PC-3 (cell line): Measurements from ENCODE around the gene PYROXD2. TPM values are rescaled to one million over a fixed set of nuclear protein-coding genes. Genes with fewer than 3 reads are reported as not detected.

Experiments
- ATAC-seq: fragments of 200-7000 bp; cut with Tn5 transposase; 2 replicates; pipeline ENCODE4 v1.9.1; 2020; ENCODE audit warnings: mild to moderate bottlenecking, moderate library complexity
- BruUV-seq: library from RNA; stranded (reverse); fragments of 400-500 nt; replicated peaks from 2 replicates; lab custom pipeline; 2021; lab: Mats Ljungman, UMichigan
- CTCF ChIA-PET: fragments of 300-600 bp; sonication (Branson Sonifier 250); formaldehyde crosslinking; loops from one replicate; lab custom pipeline; 2022; ENCODE audit warnings: antibody characterized with exemption; lab: Charles Lee
- POLR2A ChIA-PET: fragments of 300-600 bp; sonication (Branson Sonifier 250); formaldehyde crosslinking; loops from one replicate; lab custom pipeline; 2022; ENCODE audit warnings: antibody characterized with exemption; ENCODE audit not compliant: unreplicated experiment; lab: Charles Lee
- DNase-seq: peaks from one replicate; pipeline ENCODE4 v3.0.0-alpha.2; 2015
- H2AFZ ChIP-seq: fragments of 300-600 bp; sonication (generic); 2 replicates; pipeline ENCODE4 v1.6.0; 2016; ENCODE audit warnings: antibody characterized with exemption, low read length
- H3F3A ChIP-seq: fragments of 300-600 bp; sonication (generic); one replicate; pipeline ENCODE4 v1.6.0; 2017; ENCODE audit warnings: antibody characterized with exemption, low read length, control low read depth, mild to moderate bottlenecking; ENCODE audit not compliant: unreplicated experiment
- H3K27ac ChIP-seq: fragments of 300-600 bp; sonication (generic); 2 replicates; pipeline ENCODE4 v1.5.1; 2016; ENCODE audit warnings: mild to moderate bottlenecking, low read length
- H3K27me3 ChIP-seq: fragments of 300-600 bp; sonication (generic); 2 replicates; pipeline ENCODE4 v1.6.1; 2016; ENCODE audit warnings: low read length, mixed read lengths
- H3K36me3 ChIP-seq: fragments of 300-600 bp; sonication (generic); 2 replicates; pipeline ENCODE4 v1.6.1; 2016; ENCODE audit warnings: low read depth, mixed run types, low read length, mixed read lengths
- H3K4me1 ChIP-seq: fragments of 300-600 bp; sonication (generic); 2 replicates; pipeline ENCODE4 v1.5.1; 2016; ENCODE audit warnings: low read length; ENCODE audit not compliant: insufficient read depth
- H3K4me2 ChIP-seq: fragments of 300-600 bp; sonication (generic); 2 replicates; pipeline ENCODE4 v1.6.0; 2016; ENCODE audit warnings: low read length
- H3K4me3 ChIP-seq: fragments of 300-600 bp; sonication (generic); 2 replicates; pipeline ENCODE4 v1.5.1; 2016; ENCODE audit warnings: mild to moderate bottlenecking, low read length, mixed read lengths
- H3K79me2 ChIP-seq: fragments of 300-600 bp; sonication (generic); 2 replicates; pipeline ENCODE4 v1.6.1; 2017; ENCODE audit warnings: low read length, mixed read lengths
- H3K9ac ChIP-seq: fragments of 300-600 bp; sonication (generic); 2 replicates; pipeline ENCODE4 v1.6.0; 2016; ENCODE audit warnings: mild to moderate bottlenecking, low read length
- H3K9me2 ChIP-seq: fragments of 300-600 bp; sonication (generic); replicated peaks from 2 replicates; pipeline ENCODE4 v1.6.1; 2016; ENCODE audit warnings: mixed run types, low read length, mixed read lengths
- H3K9me3 ChIP-seq: fragments of 300-600 bp; sonication (generic); 2 replicates; pipeline ENCODE4 v1.6.1; 2016; ENCODE audit warnings: low read length, mixed read lengths
- H4K20me1 ChIP-seq: fragments of 300-600 bp; sonication (generic); 2 replicates; pipeline ENCODE4 v1.6.1; 2016; ENCODE audit warnings: low read length, mixed read lengths
- CTCF ChIP-seq: fragments of 300-600 bp; sonication (generic); conservative IDR thresholded peaks from 2 replicates; pipeline ENCODE4 v1.5.1; 2017; ENCODE audit warnings: antibody characterized with exemption, low read depth, mild to moderate bottlenecking, low read length
- EZH2 ChIP-seq: fragments of 300-600 bp; sonication (generic); IDR thresholded peaks from one replicate; pipeline ENCODE4 v1.6.1; 2017; ENCODE audit warnings: antibody characterized with exemption, mild to moderate bottlenecking, low read length; ENCODE audit not compliant: unreplicated experiment
- EZH2phosphoT487 ChIP-seq: fragments of 300-600 bp; sonication (generic); IDR thresholded peaks from 2 replicates; pipeline ENCODE4 v1.6.1; 2018; ENCODE audit warnings: mild to moderate bottlenecking, antibody characterized with exemption, low read length, borderline replicate concordance
- intact Hi-C: fragments of 100-400 bp; cut with micrococcal nuclease; formaldehyde crosslinking; loops from 2 replicates; pipeline ENCODE4 v1.9.0; 2023
- total RNA-seq: library from RNA; depleted of rRNA; stranded (reverse); fragments of >200 nt; gene quantifications from 2 replicates; pipeline ENCODE4 v1.2.3, GENCODE V29; 2014

Gene PYROXD2
- total RNA-seq, 1 experiment from 2014 or later, result 3.1 TPM

GRCh38 chr10:98340940-98341310 lies 74.1 kb downstream of the PYROXD2 start:
- DNase-seq (no peak), ATAC-seq (peak; percentile 29; the same call in 1 of the 2 replicates)
- H3K79me2 ChIP-seq, result no peaks in the 10 kb centered on the region
- ChIA-PET CTCF (no interaction called here), POLR2A (no interaction called here)
- no peak overlapping the region for H2AFZ ChIP-seq
- H3K4me1 ChIP-seq, result peaks cover 9% of the 10 kb centered on the region
- H3K27me3 ChIP-seq, result no peaks in the 10 kb centered on the region
- H3F3A ChIP-seq, result no peaks in the 10 kb centered on the region
- no peak overlapping the region for H3K9ac ChIP-seq
- H3K27ac ChIP-seq, result no peak overlapping the region
- BruUV-seq, result no TSS peak
- 0 out of 2 replicates have a peak, but pooled peaks have one; percentile 8 for TF ChIP-seq CTCF
- TF ChIP-seq EZH2, result no peak
- H3K9me2 ChIP-seq, result no peaks in the 10 kb centered on the region
- no peak overlapping the region for H3K4me2 ChIP-seq
- no peaks in the 10 kb centered on the region for H4K20me1 ChIP-seq
- intact Hi-C loops, result no loop called here
- no peaks in the 10 kb centered on the region for H3K9me3 ChIP-seq
- no peak overlapping the region for H3K4me3 ChIP-seq
- no peaks in the 10 kb centered on the region for H3K36me3 ChIP-seq

GRCh38 chr10:98340261-98340939 lies 74.6 kb downstream of the PYROXD2 start:
- H3K9ac ChIP-seq, result no peak overlapping the region
- H3K4me2 ChIP-seq, result no peak overlapping the region
- ATAC-seq (peak; percentile 69), DNase-seq (peak; percentile 20)
- H3K27me3 ChIP-seq, result no peaks in the 10 kb centered on the region
- BruUV-seq, result no TSS peak
- no peak overlapping the region for H3K27ac ChIP-seq
- H3K9me3 ChIP-seq, result no peaks in the 10 kb centered on the region
- peaks cover 9% of the 10 kb centered on the region for H3K4me1 ChIP-seq
- CTCF ChIA-PET, result no interaction called here
- H3K4me3 ChIP-seq, result no peak overlapping the region
- TF ChIP-seq CTCF (no peak), EZH2 (no peak), EZH2phosphoT487 (no peak)
- POLR2A ChIA-PET, result no interaction called here
- H2AFZ ChIP-seq, result 0 out of 2 replicates have a peak overlapping the region, but pooled peaks have one; percentile 23
- intact Hi-C loops, result no loop called here
- no peaks in the 10 kb centered on the region for H3K79me2 ChIP-seq
- no peaks in the 10 kb centered on the region for H4K20me1 ChIP-seq
- no peaks in the 10 kb centered on the region for H3K36me3 ChIP-seq
- no peaks in the 10 kb centered on the region for H3K9me2 ChIP-seq
- no peaks in the 10 kb centered on the region for H3F3A ChIP-seq

- ATAC-seq, result no peak
- CTCF ChIA-PET, result no interaction called here
Measured at GRCh38 chr10:98339799-98340198, 75.2 kb downstream of the PYROXD2 start.

More at GRCh38 chr10:98339799-98340198, 75.2 kb downstream of the PYROXD2 start:
- POLR2A ChIA-PET, result no interaction called here
- Histone ChIP-seq H3K27me3 (no peaks in the 10 kb centered on the region), H3K4me2 (no peak overlapping the region), H3K4me1 (peaks cover 9% of the 10 kb centered on the region), H2AFZ (no peak overlapping the region), H3K9me2 (no peaks in the 10 kb centered on the region), H3K9ac (no peak overlapping the region), H3K4me3 (no peak overlapping the region), H3K9me3 (no peaks in the 10 kb centered on the region), H3F3A (no peaks in the 10 kb centered on the region), H4K20me1 (no peaks in the 10 kb centered on the region), H3K36me3 (no peaks in the 10 kb centered on the region), H3K79me2 (no peaks in the 10 kb centered on the region), H3K27ac (no peak overlapping the region)
- BruUV-seq, result no TSS peak
- TF ChIP-seq CTCF (no peak), EZH2 (no peak), EZH2phosphoT487 (no peak)
- no peak for DNase-seq
- intact Hi-C loops, result no loop called here
